Measurements from ENCODE around the gene C11orf54.

C11orf54 gene

GRCh38 chr11:93741094-93741881, at the start of gene C11orf54, which contains the start of gene TAF1D:
TSS of gene C11orf54 (plus strand) at chr11:93741672. CDS start at chr11:93747394, 5,722 bp downstream.
TSS of gene TAF1D (minus strand) at chr11:93741495. CDS start at chr11:93739304, 2,191 bp downstream.
- Mint-ChIP-seq H3K36me3 (ENCODE audit: low read depth) (peaks cover 53% of the 10 kb centered on the region), H3K4me1 (ENCODE audit: low read depth) (peaks cover 35% of the 10 kb centered on the region)

GRCh38 chr11:93694109-93694508, 47.4 kb upstream of the C11orf54 start:
- Mint-ChIP-seq H3K36me3 (ENCODE audit: low read depth) (peaks cover 63% of the 10 kb centered on the region), H3K4me3 (no peak overlapping the region), H3K9me3 (no peaks in the 10 kb centered on the region), H3K27ac (no peak overlapping the region), H3K4me1 (ENCODE audit: low read depth) (peaks cover 7% of the 10 kb centered on the region), H3K27me3 (ENCODE audit: low read depth) (no peaks in the 10 kb centered on the region)
- no peak for DNase-seq (ENCODE audit: low spot score)

More at GRCh38 chr11:93741094-93741881, at the start of gene C11orf54, which contains the start of gene TAF1D:
- peak within 1 kb of the TSS; percentile 99 for H3K27ac Mint-ChIP-seq
- DNase-seq (ENCODE audit: low spot score), result peak; percentile 95
- peak within 1 kb of the TSS; percentile 99 for H3K4me3 Mint-ChIP-seq
- H3K9me3 Mint-ChIP-seq, result no peaks in the 10 kb centered on the region
- H3K27me3 Mint-ChIP-seq (ENCODE audit: low read depth), result no peaks in the 10 kb centered on the region

- H3K27me3 Mint-ChIP-seq (ENCODE audit: low read depth), result no peaks in the 10 kb centered on the region
- peaks cover 63% of the 10 kb centered on the region for H3K36me3 Mint-ChIP-seq (ENCODE audit: low read depth)
- H3K4me3 Mint-ChIP-seq, result no peak overlapping the region
- no peaks in the 10 kb centered on the region for H3K9me3 Mint-ChIP-seq
- no peak overlapping the region for H3K27ac Mint-ChIP-seq
- H3K4me1 Mint-ChIP-seq (ENCODE audit: low read depth), result peaks cover 3% of the 10 kb centered on the region
- DNase-seq (ENCODE audit: low spot score), result no peak
Observed at GRCh38 chr11:93694557-93694956, 46.9 kb upstream of the C11orf54 start.

GRCh38 chr11:93697611-93698010, 43.9 kb upstream of the C11orf54 start:
- no peaks in the 10 kb centered on the region for H3K9me3 Mint-ChIP-seq
- H3K4me3 Mint-ChIP-seq, result no peak overlapping the region
- H3K27ac Mint-ChIP-seq, result no peak overlapping the region
- peaks cover 70% of the 10 kb centered on the region for H3K36me3 Mint-ChIP-seq (ENCODE audit: low read depth)
- no peaks in the 10 kb centered on the region for H3K4me1 Mint-ChIP-seq (ENCODE audit: low read depth)
- no peaks in the 10 kb centered on the region for H3K27me3 Mint-ChIP-seq (ENCODE audit: low read depth)
- no peak for DNase-seq (ENCODE audit: low spot score)

GRCh38 chr11:93700830-93701229, 40.6 kb upstream of the C11orf54 start:
- no peak for DNase-seq (ENCODE audit: low spot score)
- H3K4me1 Mint-ChIP-seq (ENCODE audit: low read depth), result no peaks in the 10 kb centered on the region
- H3K27me3 Mint-ChIP-seq (ENCODE audit: low read depth), result no peaks in the 10 kb centered on the region
- no peak overlapping the region for H3K27ac Mint-ChIP-seq
- no peaks in the 10 kb centered on the region for H3K9me3 Mint-ChIP-seq
- H3K4me3 Mint-ChIP-seq, result no peak overlapping the region
- H3K36me3 Mint-ChIP-seq (ENCODE audit: low read depth), result peaks cover 76% of the 10 kb centered on the region

- no peak for DNase-seq (ENCODE audit: low spot score)
- Mint-ChIP-seq H3K36me3 (ENCODE audit: low read depth) (peaks cover 76% of the 10 kb centered on the region), H3K27me3 (ENCODE audit: low read depth) (no peaks in the 10 kb centered on the region), H3K4me3 (no peak overlapping the region), H3K4me1 (ENCODE audit: low read depth) (no peaks in the 10 kb centered on the region), H3K27ac (no peak overlapping the region), H3K9me3 (peaks cover 12% of the 10 kb centered on the region)
Observed at GRCh38 chr11:93704237-93704636, 37.2 kb upstream of the C11orf54 start.

GRCh38 chr11:93710239-93710638, 31.2 kb upstream of the C11orf54 start:
- DNase-seq (ENCODE audit: low spot score), result no peak
- H3K27ac Mint-ChIP-seq, result no peak overlapping the region
- no peak overlapping the region for H3K4me3 Mint-ChIP-seq
- peaks cover 6% of the 10 kb centered on the region for H3K4me1 Mint-ChIP-seq (ENCODE audit: low read depth)
- peaks cover 94% of the 10 kb centered on the region for H3K36me3 Mint-ChIP-seq (ENCODE audit: low read depth)
- peaks cover 39% of the 10 kb centered on the region for H3K9me3 Mint-ChIP-seq
- no peaks in the 10 kb centered on the region for H3K27me3 Mint-ChIP-seq (ENCODE audit: low read depth)

GRCh38 chr11:93712678-93713077, 28.8 kb upstream of the C11orf54 start:
- no peak overlapping the region for H3K4me3 Mint-ChIP-seq
- peak overlapping the region; percentile 4 for H3K27ac Mint-ChIP-seq
- H3K9me3 Mint-ChIP-seq, result peaks cover 39% of the 10 kb centered on the region
- peaks cover 93% of the 10 kb centered on the region for H3K36me3 Mint-ChIP-seq (ENCODE audit: low read depth)
- DNase-seq (ENCODE audit: low spot score), result no peak
- peaks cover 15% of the 10 kb centered on the region for H3K4me1 Mint-ChIP-seq (ENCODE audit: low read depth)
- H3K27me3 Mint-ChIP-seq (ENCODE audit: low read depth), result no peaks in the 10 kb centered on the region

GRCh38 chr11:93715797-93716396, 25.6 kb upstream of the C11orf54 start:
- H3K36me3 Mint-ChIP-seq (ENCODE audit: low read depth), result peaks cover 79% of the 10 kb centered on the region
- H3K9me3 Mint-ChIP-seq, result peaks cover 10% of the 10 kb centered on the region
- no peak for DNase-seq (ENCODE audit: low spot score)
- H3K4me1 Mint-ChIP-seq (ENCODE audit: low read depth), result peaks cover 25% of the 10 kb centered on the region
- H3K27me3 Mint-ChIP-seq (ENCODE audit: low read depth), result no peaks in the 10 kb centered on the region
- no peak overlapping the region for H3K4me3 Mint-ChIP-seq
- H3K27ac Mint-ChIP-seq, result peak overlapping the region; percentile 63

- Mint-ChIP-seq H3K4me3 (no peak overlapping the region), H3K4me1 (ENCODE audit: low read depth) (peaks cover 25% of the 10 kb centered on the region), H3K36me3 (ENCODE audit: low read depth) (peaks cover 79% of the 10 kb centered on the region), H3K27ac (peak overlapping the region; percentile 42), H3K9me3 (peaks cover 3% of the 10 kb centered on the region), H3K27me3 (ENCODE audit: low read depth) (no peaks in the 10 kb centered on the region)
- no peak for DNase-seq (ENCODE audit: low spot score)
Observed at GRCh38 chr11:93717501-93717900, 24.0 kb upstream of the C11orf54 start.

- Mint-ChIP-seq H3K36me3 (ENCODE audit: low read depth) (peaks cover 77% of the 10 kb centered on the region), H3K9me3 (no peaks in the 10 kb centered on the region), H3K27me3 (ENCODE audit: low read depth) (no peaks in the 10 kb centered on the region), H3K4me1 (ENCODE audit: low read depth) (peaks cover 25% of the 10 kb centered on the region), H3K4me3 (peak overlapping the region; percentile 65), H3K27ac (peak overlapping the region; percentile 85)
- DNase-seq (ENCODE audit: low spot score), result no peak
Observed at GRCh38 chr11:93718057-93718563, 23.4 kb upstream of the C11orf54 start.

- Mint-ChIP-seq H3K27me3 (ENCODE audit: low read depth) (no peaks in the 10 kb centered on the region), H3K4me3 (no peak overlapping the region), H3K27ac (peak overlapping the region; percentile 70), H3K36me3 (ENCODE audit: low read depth) (peaks cover 72% of the 10 kb centered on the region), H3K4me1 (ENCODE audit: low read depth) (peaks cover 21% of the 10 kb centered on the region), H3K9me3 (no peaks in the 10 kb centered on the region)
- no peak for DNase-seq (ENCODE audit: low spot score)
Observed at GRCh38 chr11:93719310-93719709, 22.2 kb upstream of the C11orf54 start.

- no peaks in the 10 kb centered on the region for H3K27me3 Mint-ChIP-seq (ENCODE audit: low read depth)
- H3K27ac Mint-ChIP-seq, result no peak overlapping the region
Observed at GRCh38 chr11:93720522-93720921, 20.9 kb upstream of the C11orf54 start.

GRCh38 chr11:93724089-93724488, 17.4 kb upstream of the C11orf54 start:
- Mint-ChIP-seq H3K4me3 (no peak overlapping the region), H3K9me3 (no peaks in the 10 kb centered on the region), H3K27me3 (ENCODE audit: low read depth) (no peaks in the 10 kb centered on the region), H3K27ac (no peak overlapping the region), H3K36me3 (ENCODE audit: low read depth) (peaks cover 62% of the 10 kb centered on the region), H3K4me1 (ENCODE audit: low read depth) (peaks cover 5% of the 10 kb centered on the region)
- DNase-seq (ENCODE audit: low spot score), result no peak

More at GRCh38 chr11:93720522-93720921, 20.9 kb upstream of the C11orf54 start:
- Mint-ChIP-seq H3K4me1 (ENCODE audit: low read depth) (peaks cover 21% of the 10 kb centered on the region), H3K36me3 (ENCODE audit: low read depth) (peaks cover 67% of the 10 kb centered on the region), H3K4me3 (no peak overlapping the region), H3K9me3 (no peaks in the 10 kb centered on the region)
- no peak for DNase-seq (ENCODE audit: low spot score)
